Mesodermal cell (in vitro differentiated cells): ENCODE measurements around the gene PAX9.
A peak's percentile ranks its signal among the peaks of the same experiment; 100 is the strongest.

Experiments used
- H3K27ac ChIP-seq: 2 replicates; pipeline ENCODE4 v1.7.0; 2013; ENCODE audit warnings: mild to moderate bottlenecking, low read depth, low read length, moderate library complexity; ENCODE audit not compliant: severe bottlenecking
- H3K36me3 ChIP-seq: 2 replicates; pipeline ENCODE4 v1.7.1; 2013; ENCODE audit warnings: mild to moderate bottlenecking, low read length, moderate library complexity; ENCODE audit not compliant: control insufficient read depth, insufficient read depth
- H3K4me1 ChIP-seq: one replicate; pipeline ENCODE4 v1.7.1; 2013; ENCODE audit warnings: mild to moderate bottlenecking, low read length; ENCODE audit not compliant: insufficient read depth, control insufficient read depth, poor library complexity, severe bottlenecking
- H3K4me3 ChIP-seq: 2 replicates; pipeline ENCODE4 v1.7.0; 2013; ENCODE audit warnings: low read length, control low read depth, mild to moderate bottlenecking; ENCODE audit not compliant: insufficient read depth, poor library complexity, severe bottlenecking; ENCODE audit errors: extremely low read depth
- H3K9me3 ChIP-seq: 2 replicates; pipeline ENCODE4 v1.7.1; 2013; ENCODE audit warnings: mild to moderate bottlenecking, low read length, moderate library complexity; ENCODE audit not compliant: control insufficient read depth
- WGBS, 2 experiments: methylation state at CpG; one replicate each; pipeline ENCODE4 v1.1.5; 2013; ENCODE audit warnings: missing lambda C conversion rate in 2 of 2; ENCODE audit not compliant: insufficient coverage in 2 of 2; 5-methylcytosine and 5-hydroxymethylcytosine counted together

The PAX9 gene

DNA sequence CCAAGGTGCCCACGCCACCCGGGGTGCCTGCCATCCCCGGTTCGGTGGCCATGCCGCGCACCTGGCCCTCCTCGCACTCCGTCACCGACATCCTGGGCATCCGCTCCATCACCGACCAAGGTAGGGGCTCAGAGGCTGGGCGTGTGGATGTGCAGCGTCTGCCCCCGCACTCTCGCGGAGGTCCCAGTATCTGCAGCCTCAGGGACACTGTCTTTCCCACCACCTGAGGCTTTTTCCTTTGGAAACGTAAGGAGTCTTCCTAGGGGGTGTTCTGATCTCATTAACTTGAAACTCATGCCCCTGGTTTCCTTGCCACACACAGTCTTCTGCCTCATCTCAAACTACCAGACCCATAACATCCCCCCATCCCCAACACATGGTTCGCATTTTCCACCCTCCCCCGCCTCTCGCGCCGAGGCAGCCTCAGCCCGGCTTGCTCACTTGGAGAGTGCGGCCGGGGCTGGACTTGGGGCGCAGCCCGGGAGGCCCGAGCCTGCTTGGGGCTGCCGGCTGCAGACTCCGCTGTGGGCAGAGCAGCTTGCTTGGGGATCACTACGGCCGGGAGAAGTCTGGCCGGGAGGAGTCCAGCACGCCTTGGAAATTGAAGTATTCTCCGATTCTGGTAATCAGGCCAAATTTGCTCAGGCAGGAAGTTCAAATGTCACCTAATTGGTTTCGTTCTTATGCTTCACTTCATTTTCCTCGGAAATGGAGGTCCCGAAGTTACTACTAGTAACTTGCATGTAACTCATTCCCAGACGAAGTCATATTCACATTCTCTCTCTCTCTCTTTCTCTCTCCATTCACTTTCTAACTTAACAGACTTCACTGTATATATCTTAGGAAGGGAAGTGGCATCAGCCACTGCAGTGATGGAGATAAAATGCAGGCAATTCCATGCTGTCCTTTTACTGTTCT, 2.0 kb downstream of the PAX9 start:
- Histone ChIP-seq H3K36me3 (no peaks in the 10 kb centered on the region), H3K27ac (no peak overlapping the region), H3K4me3 (peak overlapping the region; percentile 44), H3K4me1 (peaks cover 16% of the 10 kb centered on the region), H3K9me3 (no peaks in the 10 kb centered on the region)
- WGBS, 2 experiments = 1 to 2% methylated on average over 24 to 30 of the region's 39 CpGs

- no peak overlapping the region for H3K4me3 ChIP-seq
- H3K36me3 ChIP-seq = no peaks in the 10 kb centered on the region
- H3K4me1 ChIP-seq = peaks cover 15% of the 10 kb centered on the region
- WGBS, 2 experiments = 3 to 5% methylated on average over 4 of the region's 9 CpGs
- H3K9me3 ChIP-seq = no peaks in the 10 kb centered on the region
- H3K27ac ChIP-seq = no peak overlapping the region
Measured at GRCh38 chr14:36664322-36665193, 2.9 kb downstream of the PAX9 start.

- Histone ChIP-seq H3K36me3 (no peaks in the 10 kb centered on the region), H3K4me1 (peaks cover 10% of the 10 kb centered on the region), H3K27ac (no peak overlapping the region), H3K9me3 (no peaks in the 10 kb centered on the region), H3K4me3 (no peak overlapping the region)
- WGBS, 2 experiments = 9 to 16% methylated on average over 10 to 14 of the region's 18 CpGs
Measured at GRCh38 chr14:36665887-36666415, 4.3 kb downstream of the PAX9 start.

GRCh38 chr14:36666416-36667206, 5.0 kb downstream of the PAX9 start:
- H3K36me3 ChIP-seq = no peaks in the 10 kb centered on the region
- H3K4me3 ChIP-seq = peak overlapping the region; percentile 21
- H3K4me1 ChIP-seq = peaks cover 6% of the 10 kb centered on the region
- 5 to 6% methylated on average over 44 to 58 of the region's 68 CpGs for whole genome bisulfite sequencing, 2 experiments
- no peaks in the 10 kb centered on the region for H3K9me3 ChIP-seq
- no peak overlapping the region for H3K27ac ChIP-seq

GRCh38 chr14:36667679-36668078, 6.0 kb downstream of the PAX9 start:
- Histone ChIP-seq H3K9me3 (no peaks in the 10 kb centered on the region), H3K4me1 (peaks cover 6% of the 10 kb centered on the region), H3K4me3 (no peak overlapping the region), H3K27ac (no peak overlapping the region), H3K36me3 (no peaks in the 10 kb centered on the region)
- 30% methylated on average over 2 of the region's 4 CpGs; no CpG with 5 or more reads in 1 of the 2 experiments for WGBS, 2 experiments

GRCh38 chr14:36671149-36671548, 9.5 kb downstream of the PAX9 start:
- Histone ChIP-seq H3K9me3 (no peaks in the 10 kb centered on the region), H3K36me3 (no peaks in the 10 kb centered on the region), H3K4me3 (no peak overlapping the region), H3K27ac (no peak overlapping the region), H3K4me1 (no peaks in the 10 kb centered on the region)
- WGBS, 2 experiments = 88% methylated on average over 1 of the region's 3 CpGs; no CpG with 5 or more reads in 1 of the 2 experiments

GRCh38 chr14:36672095-36672494, 10.4 kb downstream of the PAX9 start:
- H3K4me3 ChIP-seq = no peak overlapping the region
- no peaks in the 10 kb centered on the region for H3K4me1 ChIP-seq
- H3K27ac ChIP-seq = no peak overlapping the region
- H3K9me3 ChIP-seq = no peaks in the 10 kb centered on the region
- H3K36me3 ChIP-seq = no peaks in the 10 kb centered on the region
- WGBS, 2 experiments = no CpG with 5 or more reads among the region's 4 CpGs

DNA sequence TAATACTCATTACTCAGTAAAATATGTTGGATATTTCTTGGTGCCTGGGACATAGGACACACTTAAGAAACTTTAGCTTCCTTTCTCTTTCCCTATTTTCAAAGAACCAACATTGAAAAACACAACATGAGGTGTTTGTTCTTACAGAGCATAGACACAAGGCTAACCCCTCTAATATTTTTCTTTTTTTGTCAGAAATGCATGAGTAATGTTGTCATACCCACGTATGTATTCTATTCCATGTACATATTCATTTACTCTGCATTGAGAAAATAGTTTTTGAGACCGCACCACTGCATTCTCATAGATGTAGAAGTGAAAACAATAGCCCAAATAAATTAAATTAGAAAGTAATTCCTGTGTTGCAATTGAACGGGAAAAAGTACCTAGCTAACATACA, 13.0 kb downstream of the PAX9 start:
- no peaks in the 10 kb centered on the region for H3K36me3 ChIP-seq
- no peak overlapping the region for H3K27ac ChIP-seq
- H3K4me1 ChIP-seq = no peaks in the 10 kb centered on the region
- H3K4me3 ChIP-seq = no peak overlapping the region
- WGBS, 2 experiments = no CpG with 5 or more reads among the region's 3 CpGs
- no peaks in the 10 kb centered on the region for H3K9me3 ChIP-seq

GRCh38 chr14:36675581-36675980, 13.9 kb downstream of the PAX9 start:
- WGBS, 2 experiments = 71% methylated on average over 4 of the region's 6 CpGs; no CpG with 5 or more reads in 1 of the 2 experiments
- Histone ChIP-seq H3K36me3 (no peaks in the 10 kb centered on the region), H3K4me3 (no peak overlapping the region), H3K9me3 (no peaks in the 10 kb centered on the region), H3K27ac (no peak overlapping the region), H3K4me1 (no peaks in the 10 kb centered on the region)

DNA sequence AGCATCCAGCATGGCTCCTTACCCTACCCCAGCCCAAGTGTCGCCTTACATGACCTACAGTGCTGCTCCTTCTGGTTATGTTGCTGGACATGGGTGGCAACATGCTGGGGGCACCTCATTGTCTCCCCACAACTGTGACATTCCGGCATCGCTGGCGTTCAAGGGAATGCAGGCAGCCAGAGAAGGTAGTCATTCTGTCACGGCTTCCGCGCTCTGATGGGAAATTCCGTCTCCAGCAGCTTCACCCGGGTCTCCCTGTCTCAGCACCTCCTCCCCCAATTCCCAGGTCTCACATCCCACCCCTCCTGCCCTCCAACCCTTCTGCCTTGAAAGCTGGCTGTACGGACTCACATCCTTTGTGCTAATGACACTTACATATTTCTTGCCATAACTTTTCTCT, 14.6 kb downstream of the PAX9 start:
- Histone ChIP-seq H3K27ac (no peak overlapping the region), H3K4me3 (no peak overlapping the region), H3K9me3 (no peaks in the 10 kb centered on the region), H3K36me3 (no peaks in the 10 kb centered on the region), H3K4me1 (no peaks in the 10 kb centered on the region)
- WGBS, 2 experiments = 5 to 15% methylated on average over 9 to 10 of the region's 10 CpGs
